GM23338 (cell line): ENCODE results near the gene GSX1. TPM values are rescaled to one million over a fixed set of nuclear protein-coding genes. Genes with fewer than 3 reads are reported as not detected.
"Not testable (repeated sequence)": the region's sequence is repeated elsewhere in the genome, so short reads cannot be mapped to it uniquely, and the experiment has no call there.

Source experiments
- ATAC-seq: fragments of 200-7000 bp; cut with Tn5 transposase; 3 replicates; pipeline ENCODE4 v1.9.1; 2020
- DNase-seq: peaks from one replicate; pipeline ENCODE4 v3.0.0-alpha.2; 2015; ENCODE audit warnings: low spot score
- H2AFZ ChIP-seq: fragments of 200-600 bp; sonication (generic); 2 replicates; pipeline ENCODE4 v1.8.0; 2016; ENCODE audit warnings: antibody characterized with exemption, mild to moderate bottlenecking, moderate library complexity
- H3F3A ChIP-seq: fragments of 200-600 bp; sonication (generic); replicated peaks from 2 replicates; pipeline ENCODE4 v1.8.0; 2017; ENCODE audit warnings: antibody characterized with exemption, mixed run types, low read depth
- H3K27ac ChIP-seq: fragments of 200-600 bp; sonication (generic); 2 replicates; pipeline ENCODE4 v1.6.1; 2016; ENCODE audit warnings: low read depth
- H3K27me3 ChIP-seq: fragments of 200-600 bp; sonication (generic); 2 replicates; pipeline ENCODE4 v1.8.0; 2016; ENCODE audit warnings: mild to moderate bottlenecking, mixed run types, moderate library complexity; ENCODE audit not compliant: insufficient read depth
- H3K36me3 ChIP-seq: fragments of 200-600 bp; sonication (generic); 2 replicates; pipeline ENCODE4 v1.8.0; 2016; ENCODE audit warnings: mild to moderate bottlenecking; ENCODE audit not compliant: insufficient read depth
- H3K4me1 ChIP-seq: fragments of 200-600 bp; sonication (generic); 2 replicates; pipeline ENCODE4 v1.8.0; 2016; ENCODE audit warnings: mild to moderate bottlenecking, moderate library complexity; ENCODE audit not compliant: insufficient read depth
- H3K4me2 ChIP-seq: fragments of 200-600 bp; sonication (generic); 2 replicates; pipeline ENCODE4 v1.7.1; 2017; ENCODE audit warnings: mixed run types
- H3K4me3 ChIP-seq: fragments of 200-600 bp; sonication (generic); 2 replicates; pipeline ENCODE4 v1.6.1; 2016; ENCODE audit warnings: mixed run types
- H3K79me2 ChIP-seq: fragments of 200-600 bp; sonication (generic); replicated peaks from 2 replicates; pipeline ENCODE4 v1.8.0; 2017; ENCODE audit warnings: mild to moderate bottlenecking; ENCODE audit not compliant: insufficient read depth
- H3K9me2 ChIP-seq: fragments of 200-600 bp; sonication (generic); 2 replicates; pipeline ENCODE4 v1.8.0; 2017; ENCODE audit not compliant: insufficient read depth
- H4K20me1 ChIP-seq: fragments of 200-600 bp; sonication (generic); replicated peaks from 2 replicates; pipeline ENCODE4 v1.8.0; 2017; ENCODE audit warnings: mild to moderate bottlenecking; ENCODE audit not compliant: insufficient read depth
- H3K27ac Mint-ChIP-seq: 2 replicates; pipeline ENCODE4 v1.8.0; 2020; ENCODE audit warnings: inconsistent platforms, mild to moderate bottlenecking, moderate library complexity, mixed read lengths
- H3K27me3 Mint-ChIP-seq: 3 replicates; pipeline ENCODE4 v1.8.0; 2022; ENCODE audit warnings: low read depth, mild to moderate bottlenecking, moderate library complexity, mixed read lengths, inconsistent platforms; ENCODE audit not compliant: insufficient read depth, poor library complexity
- H3K36me3 Mint-ChIP-seq: 3 replicates; pipeline ENCODE4 v1.8.0; 2021; ENCODE audit warnings: low read depth, mild to moderate bottlenecking, inconsistent platforms, moderate library complexity, mixed read lengths
- H3K4me1 Mint-ChIP-seq: 3 replicates; pipeline ENCODE4 v1.8.0; 2020; ENCODE audit warnings: mild to moderate bottlenecking, inconsistent platforms, mixed read lengths
- H3K4me3 Mint-ChIP-seq: 3 replicates; pipeline ENCODE4 v1.8.0; 2021; ENCODE audit warnings: moderate library complexity, mild to moderate bottlenecking, inconsistent platforms, mixed read lengths
- H3K9me3 Mint-ChIP-seq: 3 replicates; pipeline ENCODE4 v1.8.0; 2020; ENCODE audit warnings: moderate library complexity, mild to moderate bottlenecking, inconsistent platforms, mixed read lengths
- CREB1 ChIP-seq: fragments of 250-450 bp; sonication (Bioruptor Pico); IDR thresholded peaks from 2 replicates; pipeline ENCODE4 v1.5.0; 2020; ENCODE audit warnings: low read depth, mild to moderate bottlenecking, moderate library complexity
- JUNB ChIP-seq: IDR thresholded peaks from one replicate; pipeline ENCODE4 v1.6.1; 2016; ENCODE audit warnings: antibody characterized with exemption; ENCODE audit not compliant: unreplicated experiment
- NANOG ChIP-seq: IDR thresholded peaks from 2 replicates; pipeline ENCODE4 v1.6.1; 2016; ENCODE audit warnings: antibody characterized with exemption, borderline replicate concordance
- POLR2AphosphoS5 ChIP-seq: IDR thresholded peaks from 2 replicates; pipeline ENCODE4 v1.6.1; 2016; ENCODE audit warnings: antibody characterized with exemption, low read depth
- STAT1 ChIP-seq: IDR thresholded peaks from one replicate; pipeline ENCODE4 v1.6.1; 2016; ENCODE audit warnings: antibody characterized with exemption; ENCODE audit not compliant: unreplicated experiment
- polyA plus RNA-seq: library from polyadenylated mRNA; unstranded; fragments of >200 nt; fragmentation: Nextera tagmentation; extraction: Ambion mirVana; gene quantifications from 2 replicates; pipeline ENCODE4 v1.2.1, GENCODE V29; 2016
- total RNA-seq: library from RNA; depleted of rRNA; stranded (reverse); fragments of >200 nt; shearing (Covaris generic); gene quantifications from 2 replicates; pipeline ENCODE4 v1.2.3, GENCODE V29; 2014
- TF ChIP-seq, protein P1 (sequence below): IDR thresholded peaks from one replicate; pipeline ENCODE4 v1.6.1; 2018; ENCODE audit warnings: antibody characterized with exemption; ENCODE audit not compliant: unreplicated experiment
- TF ChIP-seq, protein P2 (sequence below), 2 experiments: fragments of 200-600 bp in 1 of 2; sonication (generic) in 1 of 2; conservative IDR thresholded peaks; 2 replicates each; pipeline versions ENCODE4 v1.5.1 to v1.6.1; 2016 to 2017; ENCODE audit warnings: antibody characterized with exemption in 2 of 2, low read depth in 2 of 2, mild to moderate bottlenecking in 2 of 2, moderate library complexity in 1 of 2
- TF ChIP-seq, protein P3 (sequence below): fragments of 250-450 bp; sonication (Bioruptor Pico); IDR thresholded peaks from 2 replicates; pipeline ENCODE4 v1.5.0; 2020; ENCODE audit warnings: mild to moderate bottlenecking, moderate library complexity

GSX1 gene
- total and polyA plus RNA-seq, 2 experiments from 2014 or later = not detected

DNA sequence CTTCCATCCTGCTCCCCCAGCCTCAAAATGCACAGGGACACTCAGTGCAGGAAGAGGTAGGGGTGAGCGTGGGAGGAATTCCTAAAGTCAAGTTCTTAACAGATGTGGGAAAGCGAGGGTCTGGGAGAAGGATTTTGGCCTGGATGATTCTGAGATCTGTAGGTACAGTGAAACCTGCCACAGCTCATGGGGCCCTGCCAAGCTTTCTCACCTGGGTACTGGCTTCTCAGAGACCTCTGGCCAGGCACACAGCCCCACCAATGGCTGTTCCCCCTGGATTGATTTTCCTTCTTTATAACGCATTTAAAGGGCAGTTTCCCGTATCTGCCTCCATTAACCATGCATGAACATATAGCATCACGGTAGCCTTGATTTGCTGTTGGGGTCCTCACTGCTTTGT, 47.0 kb upstream of the GSX1 start (continued):
- TF ChIP-seq, protein P1, sequence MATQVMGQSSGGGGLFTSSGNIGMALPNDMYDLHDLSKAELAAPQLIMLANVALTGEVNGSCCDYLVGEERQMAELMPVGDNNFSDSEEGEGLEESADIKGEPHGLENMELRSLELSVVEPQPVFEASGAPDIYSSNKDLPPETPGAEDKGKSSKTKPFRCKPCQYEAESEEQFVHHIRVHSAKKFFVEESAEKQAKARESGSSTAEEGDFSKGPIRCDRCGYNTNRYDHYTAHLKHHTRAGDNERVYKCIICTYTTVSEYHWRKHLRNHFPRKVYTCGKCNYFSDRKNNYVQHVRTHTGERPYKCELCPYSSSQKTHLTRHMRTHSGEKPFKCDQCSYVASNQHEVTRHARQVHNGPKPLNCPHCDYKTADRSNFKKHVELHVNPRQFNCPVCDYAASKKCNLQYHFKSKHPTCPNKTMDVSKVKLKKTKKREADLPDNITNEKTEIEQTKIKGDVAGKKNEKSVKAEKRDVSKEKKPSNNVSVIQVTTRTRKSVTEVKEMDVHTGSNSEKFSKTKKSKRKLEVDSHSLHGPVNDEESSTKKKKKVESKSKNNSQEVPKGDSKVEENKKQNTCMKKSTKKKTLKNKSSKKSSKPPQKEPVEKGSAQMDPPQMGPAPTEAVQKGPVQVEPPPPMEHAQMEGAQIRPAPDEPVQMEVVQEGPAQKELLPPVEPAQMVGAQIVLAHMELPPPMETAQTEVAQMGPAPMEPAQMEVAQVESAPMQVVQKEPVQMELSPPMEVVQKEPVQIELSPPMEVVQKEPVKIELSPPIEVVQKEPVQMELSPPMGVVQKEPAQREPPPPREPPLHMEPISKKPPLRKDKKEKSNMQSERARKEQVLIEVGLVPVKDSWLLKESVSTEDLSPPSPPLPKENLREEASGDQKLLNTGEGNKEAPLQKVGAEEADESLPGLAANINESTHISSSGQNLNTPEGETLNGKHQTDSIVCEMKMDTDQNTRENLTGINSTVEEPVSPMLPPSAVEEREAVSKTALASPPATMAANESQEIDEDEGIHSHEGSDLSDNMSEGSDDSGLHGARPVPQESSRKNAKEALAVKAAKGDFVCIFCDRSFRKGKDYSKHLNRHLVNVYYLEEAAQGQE = no peak

DNA sequence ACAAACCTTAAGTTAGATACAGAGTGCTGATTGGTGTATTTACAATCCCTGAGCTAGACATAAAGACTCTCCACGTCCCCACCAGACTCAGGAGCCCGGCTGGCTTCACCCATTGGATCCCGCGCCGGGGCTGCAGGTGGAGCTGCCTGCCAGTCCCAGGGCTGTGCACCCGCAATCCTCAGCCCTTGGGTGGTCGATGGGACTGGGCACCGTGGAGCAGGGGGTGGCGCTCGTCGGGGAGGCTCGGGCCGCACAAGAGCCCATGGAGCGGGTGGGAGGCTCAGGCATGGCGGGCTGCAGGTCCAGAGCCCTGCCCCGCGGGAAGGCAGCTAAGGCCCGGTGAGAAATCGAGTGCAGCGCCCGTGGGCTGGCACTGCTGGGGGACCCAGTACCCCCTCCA, 44.1 kb upstream of the GSX1 start:
- peaks cover 16% of the 10 kb centered on the region for H3K27me3 Mint-ChIP-seq
- H3F3A ChIP-seq, H3K27ac ChIP-seq, H3K4me3 Mint-ChIP-seq, H2AFZ ChIP-seq, H3K9me3 Mint-ChIP-seq, H3K9me2 ChIP-seq, H3K36me3 ChIP-seq, H3K4me3 ChIP-seq, H3K36me3 Mint-ChIP-seq, DNase-seq, H3K27me3 ChIP-seq, ATAC-seq, H3K4me2 ChIP-seq, H3K79me2 ChIP-seq, H4K20me1 ChIP-seq, H3K27ac Mint-ChIP-seq: not testable (repeated sequence)
- peaks cover 47% of the 10 kb centered on the region for H3K4me1 Mint-ChIP-seq
- H3K4me1 ChIP-seq = peaks cover 26% of the 10 kb centered on the region

DNA sequence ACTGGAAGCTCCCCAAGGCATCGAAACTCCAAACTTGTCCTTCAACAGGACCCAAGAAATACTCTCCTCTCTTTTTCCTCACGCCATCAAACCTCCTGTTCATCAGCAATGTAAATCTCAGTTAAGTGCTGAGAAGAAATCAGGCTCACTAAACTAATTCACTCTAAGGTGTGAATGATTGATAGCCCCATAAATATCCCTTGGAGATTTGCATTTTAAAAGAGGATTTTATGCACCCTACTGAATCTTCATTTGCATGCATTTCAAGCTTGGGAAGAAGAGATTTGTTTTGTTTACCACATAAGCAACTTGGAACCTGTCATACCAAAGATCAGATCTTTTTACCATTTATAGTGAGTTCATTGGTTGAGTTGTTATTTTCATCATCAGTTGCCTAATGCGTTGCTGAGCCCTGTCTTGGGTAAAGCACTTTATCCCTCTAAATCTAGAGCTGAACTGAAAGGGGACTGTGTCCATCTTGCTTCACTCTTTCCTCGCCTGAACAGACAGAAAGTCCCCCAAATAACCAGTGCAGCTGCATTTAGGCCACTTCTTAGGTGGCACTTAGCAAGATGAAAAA, 40.2 kb upstream of the GSX1 start:
- Histone ChIP-seq H3K36me3 (no peaks in the 10 kb centered on the region), H3F3A (no peaks in the 10 kb centered on the region), H3K4me3 (no peak overlapping the region), H3K4me2 (no peak overlapping the region), H3K27me3 (no peaks in the 10 kb centered on the region), H3K27ac (no peak overlapping the region), H4K20me1 (no peaks in the 10 kb centered on the region), H3K4me1 (peaks cover 7% of the 10 kb centered on the region; the same call in 1 of the 2 replicates), H3K79me2 (no peaks in the 10 kb centered on the region), H2AFZ (no peak overlapping the region), H3K9me2 (no peaks in the 10 kb centered on the region)
- no peak overlapping the region for H3K27ac Mint-ChIP-seq
- peaks cover 11% of the 10 kb centered on the region for H3K27me3 Mint-ChIP-seq
- peaks cover 24% of the 10 kb centered on the region for H3K9me3 Mint-ChIP-seq
- H3K36me3 Mint-ChIP-seq = peaks cover 16% of the 10 kb centered on the region
- H3K4me1 Mint-ChIP-seq = peaks cover 23% of the 10 kb centered on the region
- no peak for DNase-seq
- ATAC-seq = no peak
- H3K4me3 Mint-ChIP-seq = no peak overlapping the region
- no peak for TF ChIP-seq CREB1 (CRISPR knock-in tag)
- TF ChIP-seq NANOG = no peak
- TF ChIP-seq JUNB = no peak
- no peak for TF ChIP-seq STAT1
- TF ChIP-seq, protein P2, sequence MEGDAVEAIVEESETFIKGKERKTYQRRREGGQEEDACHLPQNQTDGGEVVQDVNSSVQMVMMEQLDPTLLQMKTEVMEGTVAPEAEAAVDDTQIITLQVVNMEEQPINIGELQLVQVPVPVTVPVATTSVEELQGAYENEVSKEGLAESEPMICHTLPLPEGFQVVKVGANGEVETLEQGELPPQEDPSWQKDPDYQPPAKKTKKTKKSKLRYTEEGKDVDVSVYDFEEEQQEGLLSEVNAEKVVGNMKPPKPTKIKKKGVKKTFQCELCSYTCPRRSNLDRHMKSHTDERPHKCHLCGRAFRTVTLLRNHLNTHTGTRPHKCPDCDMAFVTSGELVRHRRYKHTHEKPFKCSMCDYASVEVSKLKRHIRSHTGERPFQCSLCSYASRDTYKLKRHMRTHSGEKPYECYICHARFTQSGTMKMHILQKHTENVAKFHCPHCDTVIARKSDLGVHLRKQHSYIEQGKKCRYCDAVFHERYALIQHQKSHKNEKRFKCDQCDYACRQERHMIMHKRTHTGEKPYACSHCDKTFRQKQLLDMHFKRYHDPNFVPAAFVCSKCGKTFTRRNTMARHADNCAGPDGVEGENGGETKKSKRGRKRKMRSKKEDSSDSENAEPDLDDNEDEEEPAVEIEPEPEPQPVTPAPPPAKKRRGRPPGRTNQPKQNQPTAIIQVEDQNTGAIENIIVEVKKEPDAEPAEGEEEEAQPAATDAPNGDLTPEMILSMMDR (conservative IDR thresholded peaks at IDR 0.05; ENCODE audit: low read depth in 2 of 2) = no peak
- no peak for TF ChIP-seq POLR2AphosphoS5
- TF ChIP-seq, protein P3, sequence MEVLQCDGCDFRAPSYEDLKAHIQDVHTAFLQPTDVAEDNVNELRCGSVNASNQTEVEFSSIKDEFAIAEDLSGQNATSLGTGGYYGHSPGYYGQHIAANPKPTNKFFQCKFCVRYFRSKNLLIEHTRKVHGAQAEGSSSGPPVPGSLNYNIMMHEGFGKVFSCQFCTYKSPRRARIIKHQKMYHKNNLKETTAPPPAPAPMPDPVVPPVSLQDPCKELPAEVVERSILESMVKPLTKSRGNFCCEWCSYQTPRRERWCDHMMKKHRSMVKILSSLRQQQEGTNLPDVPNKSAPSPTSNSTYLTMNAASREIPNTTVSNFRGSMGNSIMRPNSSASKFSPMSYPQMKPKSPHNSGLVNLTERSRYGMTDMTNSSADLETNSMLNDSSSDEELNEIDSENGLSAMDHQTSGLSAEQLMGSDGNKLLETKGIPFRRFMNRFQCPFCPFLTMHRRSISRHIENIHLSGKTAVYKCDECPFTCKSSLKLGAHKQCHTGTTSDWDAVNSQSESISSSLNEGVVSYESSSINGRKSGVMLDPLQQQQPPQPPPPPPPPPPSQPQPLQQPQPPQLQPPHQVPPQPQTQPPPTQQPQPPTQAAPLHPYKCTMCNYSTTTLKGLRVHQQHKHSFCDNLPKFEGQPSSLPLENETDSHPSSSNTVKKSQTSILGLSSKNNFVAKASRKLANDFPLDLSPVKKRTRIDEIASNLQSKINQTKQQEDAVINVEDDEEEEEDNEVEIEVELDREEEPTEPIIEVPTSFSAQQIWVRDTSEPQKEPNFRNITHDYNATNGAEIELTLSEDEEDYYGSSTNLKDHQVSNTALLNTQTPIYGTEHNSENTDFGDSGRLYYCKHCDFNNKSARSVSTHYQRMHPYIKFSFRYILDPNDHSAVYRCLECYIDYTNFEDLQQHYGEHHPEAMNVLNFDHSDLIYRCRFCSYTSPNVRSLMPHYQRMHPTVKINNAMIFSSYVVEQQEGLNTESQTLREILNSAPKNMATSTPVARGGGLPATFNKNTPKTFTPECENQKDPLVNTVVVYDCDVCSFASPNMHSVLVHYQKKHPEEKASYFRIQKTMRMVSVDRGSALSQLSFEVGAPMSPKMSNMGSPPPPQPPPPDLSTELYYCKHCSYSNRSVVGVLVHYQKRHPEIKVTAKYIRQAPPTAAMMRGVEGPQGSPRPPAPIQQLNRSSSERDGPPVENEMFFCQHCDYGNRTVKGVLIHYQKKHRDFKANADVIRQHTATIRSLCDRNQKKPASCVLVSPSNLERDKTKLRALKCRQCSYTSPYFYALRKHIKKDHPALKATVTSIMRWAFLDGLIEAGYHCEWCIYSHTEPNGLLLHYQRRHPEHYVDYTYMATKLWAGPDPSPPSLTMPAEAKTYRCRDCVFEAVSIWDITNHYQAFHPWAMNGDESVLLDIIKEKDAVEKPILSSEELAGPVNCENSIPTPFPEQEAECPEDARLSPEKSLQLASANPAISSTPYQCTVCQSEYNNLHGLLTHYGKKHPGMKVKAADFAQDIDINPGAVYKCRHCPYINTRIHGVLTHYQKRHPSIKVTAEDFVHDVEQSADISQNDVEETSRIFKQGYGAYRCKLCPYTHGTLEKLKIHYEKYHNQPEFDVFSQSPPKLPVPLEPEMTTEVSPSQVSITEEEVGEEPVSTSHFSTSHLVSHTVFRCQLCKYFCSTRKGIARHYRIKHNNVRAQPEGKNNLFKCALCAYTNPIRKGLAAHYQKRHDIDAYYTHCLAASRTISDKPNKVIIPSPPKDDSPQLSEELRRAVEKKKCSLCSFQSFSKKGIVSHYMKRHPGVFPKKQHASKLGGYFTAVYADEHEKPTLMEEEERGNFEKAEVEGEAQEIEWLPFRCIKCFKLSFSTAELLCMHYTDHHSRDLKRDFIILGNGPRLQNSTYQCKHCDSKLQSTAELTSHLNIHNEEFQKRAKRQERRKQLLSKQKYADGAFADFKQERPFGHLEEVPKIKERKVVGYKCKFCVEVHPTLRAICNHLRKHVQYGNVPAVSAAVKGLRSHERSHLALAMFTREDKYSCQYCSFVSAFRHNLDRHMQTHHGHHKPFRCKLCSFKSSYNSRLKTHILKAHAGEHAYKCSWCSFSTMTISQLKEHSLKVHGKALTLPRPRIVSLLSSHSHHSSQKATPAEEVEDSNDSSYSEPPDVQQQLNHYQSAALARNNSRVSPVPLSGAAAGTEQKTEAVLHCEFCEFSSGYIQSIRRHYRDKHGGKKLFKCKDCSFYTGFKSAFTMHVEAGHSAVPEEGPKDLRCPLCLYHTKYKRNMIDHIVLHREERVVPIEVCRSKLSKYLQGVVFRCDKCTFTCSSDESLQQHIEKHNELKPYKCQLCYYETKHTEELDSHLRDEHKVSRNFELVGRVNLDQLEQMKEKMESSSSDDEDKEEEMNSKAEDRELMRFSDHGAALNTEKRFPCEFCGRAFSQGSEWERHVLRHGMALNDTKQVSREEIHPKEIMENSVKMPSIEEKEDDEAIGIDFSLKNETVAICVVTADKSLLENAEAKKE (CRISPR knock-in tag) = no peak
